GM19023 (cell line): Measurements from ENCODE around the gene METTL8.
"Not testable (repeated sequence)": the region's sequence is repeated elsewhere in the genome, so short reads cannot be mapped to it uniquely, and the experiment has no call there.

Experiments
- ATAC-seq: cut with Tn5 transposase; IDR thresholded peaks from one replicate; pipeline ENCODE4 v1.9.1; 2021; ENCODE audit warnings: mild to moderate bottlenecking, moderate library complexity; ENCODE audit not compliant: unreplicated experiment

METTL8 gene

GRCh38 chr2:171430516-171431410 is 3.0 kb downstream of the METTL8 start:
- ATAC-seq: no peak

- not testable (repeated sequence) for ATAC-seq
These were observed 10.9 kb downstream of the METTL8 start for GRCh38 chr2:171422710-171423495.

- no peak for ATAC-seq
These were observed 12.8 kb downstream of the METTL8 start for GRCh38 chr2:171420728-171421563.

- ATAC-seq: no peak
These were observed 14.5 kb downstream of the METTL8 start for GRCh38 chr2:171419333-171419732.

GRCh38 chr2:171416009-171416926 is 17.5 kb downstream of the METTL8 start:
- ATAC-seq: peak; percentile 91

- ATAC-seq: not testable (repeated sequence)
These were observed 19.1 kb downstream of the METTL8 start for GRCh38 chr2:171414645-171415044.

GRCh38 chr2:171412571-171413175 is 21.1 kb downstream of the METTL8 start:
- no peak for ATAC-seq

GRCh38 chr2:171411791-171412483 is 21.9 kb downstream of the METTL8 start:
- no peak for ATAC-seq

GRCh38 chr2:171411214-171411613 is 22.6 kb downstream of the METTL8 start:
- ATAC-seq: no peak

GRCh38 chr2:171410624-171411023 is 23.2 kb downstream of the METTL8 start:
- no peak for ATAC-seq

GRCh38 chr2:171410101-171410500 is 23.7 kb downstream of the METTL8 start:
- ATAC-seq: no peak

- no peak for ATAC-seq
These were observed 24.3 kb downstream of the METTL8 start for GRCh38 chr2:171409436-171409971.

- ATAC-seq: no peak
These were observed 26.1 kb downstream of the METTL8 start for GRCh38 chr2:171407676-171408044.

GRCh38 chr2:171407030-171407675 is 26.6 kb downstream of the METTL8 start:
- peak; percentile 69 for ATAC-seq

GRCh38 chr2:171406044-171406443 is 27.7 kb downstream of the METTL8 start:
- ATAC-seq: no peak

GRCh38 chr2:171405546-171405945 is 28.2 kb downstream of the METTL8 start:
- no peak for ATAC-seq

- no peak for ATAC-seq
These were observed 29.1 kb downstream of the METTL8 start for GRCh38 chr2:171404719-171405118.

- no peak for ATAC-seq
These were observed 29.5 kb downstream of the METTL8 start for GRCh38 chr2:171404261-171404660.
